Mucosa of descending colon (tissue), 3 donors: ENCODE results near the gene KAZN. TPM values are rescaled to one million over a fixed set of nuclear protein-coding genes. Genes with fewer than 3 reads are reported as not detected.

Source experiments
- ATAC-seq: fragments of 200-7000 bp; cut with Tn5 transposase; one replicate; pipeline ENCODE4 v1.9.1; 2020; ENCODE audit warnings: mild to moderate bottlenecking, moderate library complexity
- DNase-seq, 3 donors: peaks; one replicate each; pipeline ENCODE4 v3.0.0-alpha.2; 2020
- H3K36me3 ChIP-seq: fragments of 200-600 bp; one replicate; pipeline ENCODE4 v1.8.0; 2021; ENCODE audit warnings: low read depth, mild to moderate bottlenecking
- H3K4me1 ChIP-seq: fragments of 200-600 bp; one replicate; pipeline ENCODE4 v1.8.0; 2021; ENCODE audit warnings: low read depth, mild to moderate bottlenecking
- H3K4me3 ChIP-seq: fragments of 200-600 bp; one replicate; pipeline ENCODE4 v1.8.0; 2021; ENCODE audit warnings: mild to moderate bottlenecking
- H3K9me3 ChIP-seq: fragments of 200-600 bp; one replicate; pipeline ENCODE4 v1.8.0; 2021; ENCODE audit warnings: mild to moderate bottlenecking
- CTCF ChIP-seq: fragments of 200-600 bp; IDR thresholded peaks from one replicate; pipeline ENCODE4 v1.8.0; 2022; ENCODE audit warnings: antibody characterized with exemption, mild to moderate bottlenecking
- intact Hi-C, 2 donors: fragments of 100-400 bp; cut with DNase I in 1 of 2; cut with micrococcal nuclease in 1 of 2; formaldehyde crosslinking; loops; one replicate each; pipeline versions ENCODE4 v1.11.0 to v1.11.1; 2022; cut with DNase I, micrococcal nuclease
- total RNA-seq, 3 donors: library from RNA; stranded (reverse); fragmentation: NEBNext Ultra II Directional in 2 of 3; extraction: Animal tissue kit (Norgen Biotek cat#: 25700) in 2 of 3; gene quantifications; one replicate each; pipeline versions ENCODE4 v1.2.1 to v1.2.4, GENCODE V29; 2021 to 2023
- donor health status: DM: no; HTN: no; CAD: no; lungs with moderate emphysema.
- donor health status: DM: no; HTN: no; CAD: no.
- donor health status: DM: no; HTN: yes; CAD: no.

Gene KAZN
- total RNA-seq, 3 donors from 2014 or later = 9.7 to 21.9 (median 15.8) TPM

GRCh38 chr1:14871218-14871970 is 272.9 kb downstream of the KAZN start:
- DNase-seq (no peak), ATAC-seq (no peak)
- H3K9me3 ChIP-seq = no peaks in the 10 kb centered on the region
- H3K4me3 ChIP-seq = no peak overlapping the region
- TF ChIP-seq CTCF = no peak
- intact Hi-C loops = no loop called here
- H3K4me1 ChIP-seq = no peaks in the 10 kb centered on the region
- H3K36me3 ChIP-seq = no peaks in the 10 kb centered on the region

GRCh38 chr1:14872762-14873161 is 274.3 kb downstream of the KAZN start:
- intact Hi-C loops = no loop called here
- Histone ChIP-seq H3K4me3 (no peak overlapping the region), H3K9me3 (no peaks in the 10 kb centered on the region), H3K36me3 (no peaks in the 10 kb centered on the region), H3K4me1 (no peaks in the 10 kb centered on the region)
- no peak for DNase-seq
- no peak for TF ChIP-seq CTCF
- ATAC-seq = no peak

GRCh38 chr1:14873677-14874076 is 275.2 kb downstream of the KAZN start:
- DNase-seq (no peak), ATAC-seq (no peak)
- no peak for TF ChIP-seq CTCF
- Histone ChIP-seq H3K36me3 (no peaks in the 10 kb centered on the region), H3K9me3 (no peaks in the 10 kb centered on the region), H3K4me3 (no peak overlapping the region), H3K4me1 (no peaks in the 10 kb centered on the region)
- intact Hi-C loops = no loop called here

- DNase-seq (no peak), ATAC-seq (peak; percentile 62)
- no peaks in the 10 kb centered on the region for H3K4me1 ChIP-seq
- no peaks in the 10 kb centered on the region for H3K9me3 ChIP-seq
- intact Hi-C loops = no loop called here
- TF ChIP-seq CTCF = no peak
- no peaks in the 10 kb centered on the region for H3K36me3 ChIP-seq
- no peak overlapping the region for H3K4me3 ChIP-seq
Observed at GRCh38 chr1:14875524-14876509, 277.3 kb downstream of the KAZN start.

GRCh38 chr1:14876747-14877146 is 278.3 kb downstream of the KAZN start:
- Histone ChIP-seq H3K4me3 (no peak overlapping the region), H3K36me3 (no peaks in the 10 kb centered on the region), H3K9me3 (no peaks in the 10 kb centered on the region), H3K4me1 (no peaks in the 10 kb centered on the region)
- TF ChIP-seq CTCF = no peak
- intact Hi-C loops = no loop called here
- ATAC-seq (no peak), DNase-seq (no peak)
